Measurements from ENCODE around the gene XXYLT1.

Gene XXYLT1

GRCh38 chr3:195182470-195182795, 88.5 kb downstream of the XXYLT1 start:
- no peaks in the 10 kb centered on the region for H3K36me3 Mint-ChIP-seq
- DNase-seq (ENCODE audit: low spot score in 2 of 2) (no peak), ATAC-seq (peak; percentile 48)
- H3K4me1 Mint-ChIP-seq: peaks cover 47% of the 10 kb centered on the region
- H3K4me3 Mint-ChIP-seq: no peak overlapping the region
- H3K27ac Mint-ChIP-seq: no peak overlapping the region
- H3K9me3 Mint-ChIP-seq: no peaks in the 10 kb centered on the region

- H3K36me3 Mint-ChIP-seq: no peaks in the 10 kb centered on the region
- H3K27ac Mint-ChIP-seq: no peak overlapping the region
- H3K9me3 Mint-ChIP-seq: no peaks in the 10 kb centered on the region
- ATAC-seq: peak; percentile 57
- no peak for DNase-seq (ENCODE audit: low spot score in 2 of 2)
- H3K4me3 Mint-ChIP-seq: no peak overlapping the region
- peaks cover 47% of the 10 kb centered on the region for H3K4me1 Mint-ChIP-seq
These were observed 89.1 kb downstream of the XXYLT1 start for GRCh38 chr3:195181741-195182469.

GRCh38 chr3:195181113-195181498, 89.9 kb downstream of the XXYLT1 start:
- H3K9me3 Mint-ChIP-seq: no peaks in the 10 kb centered on the region
- H3K36me3 Mint-ChIP-seq: no peaks in the 10 kb centered on the region
- no peak overlapping the region for H3K4me3 Mint-ChIP-seq
- no peak overlapping the region for H3K27ac Mint-ChIP-seq
- no peak for ATAC-seq
- no peak for DNase-seq (ENCODE audit: low spot score in 2 of 2)
- H3K4me1 Mint-ChIP-seq: peaks cover 39% of the 10 kb centered on the region

- Mint-ChIP-seq H3K4me3 (no peak overlapping the region), H3K9me3 (no peaks in the 10 kb centered on the region)
These were observed 90.4 kb downstream of the XXYLT1 start for GRCh38 chr3:195180490-195181112.

GRCh38 chr3:195179776-195180489, 91.0 kb downstream of the XXYLT1 start:
- no peak overlapping the region for H3K27ac Mint-ChIP-seq
- DNase-seq (ENCODE audit: low spot score in 2 of 2): no peak
- H3K4me1 Mint-ChIP-seq: peaks cover 28% of the 10 kb centered on the region
- H3K4me3 Mint-ChIP-seq: no peak overlapping the region
- no peak for ATAC-seq
- no peaks in the 10 kb centered on the region for H3K36me3 Mint-ChIP-seq
- H3K9me3 Mint-ChIP-seq: no peaks in the 10 kb centered on the region

More at GRCh38 chr3:195180490-195181112, 90.4 kb downstream of the XXYLT1 start:
- peaks cover 34% of the 10 kb centered on the region for H3K4me1 Mint-ChIP-seq
- ATAC-seq (no peak), DNase-seq (ENCODE audit: low spot score in 2 of 2) (no peak)
- no peak overlapping the region for H3K27ac Mint-ChIP-seq
- no peaks in the 10 kb centered on the region for H3K36me3 Mint-ChIP-seq

GRCh38 chr3:195178124-195178910, 92.6 kb downstream of the XXYLT1 start:
- Mint-ChIP-seq H3K27ac (no peak overlapping the region), H3K4me3 (no peak overlapping the region), H3K36me3 (no peaks in the 10 kb centered on the region), H3K4me1 (peaks cover 12% of the 10 kb centered on the region), H3K9me3 (no peaks in the 10 kb centered on the region)
- no peak for DNase-seq (ENCODE audit: low spot score in 2 of 2)
- no peak for ATAC-seq

- Mint-ChIP-seq H3K4me1 (peaks cover 8% of the 10 kb centered on the region), H3K36me3 (no peaks in the 10 kb centered on the region), H3K9me3 (no peaks in the 10 kb centered on the region), H3K27ac (no peak overlapping the region), H3K4me3 (no peak overlapping the region)
- no peak for DNase-seq (ENCODE audit: low spot score in 2 of 2)
- no peak for ATAC-seq
These were observed 93.4 kb downstream of the XXYLT1 start for GRCh38 chr3:195177422-195178123.

- no peak for DNase-seq (ENCODE audit: low spot score in 2 of 2)
- Mint-ChIP-seq H3K4me1 (peaks cover 8% of the 10 kb centered on the region), H3K36me3 (no peaks in the 10 kb centered on the region), H3K4me3 (no peak overlapping the region), H3K9me3 (no peaks in the 10 kb centered on the region), H3K27ac (no peak overlapping the region)
- no peak for ATAC-seq
These were observed 94.2 kb downstream of the XXYLT1 start for GRCh38 chr3:195176776-195177175.

- DNase-seq (ENCODE audit: low spot score in 2 of 2) (no peak), ATAC-seq (no peak)
- no peaks in the 10 kb centered on the region for H3K9me3 Mint-ChIP-seq
- H3K4me1 Mint-ChIP-seq: peaks cover 8% of the 10 kb centered on the region
- H3K27ac Mint-ChIP-seq: no peak overlapping the region
- H3K4me3 Mint-ChIP-seq: no peak overlapping the region
- no peaks in the 10 kb centered on the region for H3K36me3 Mint-ChIP-seq
These were observed 95.3 kb downstream of the XXYLT1 start for GRCh38 chr3:195175476-195176337.

- Mint-ChIP-seq H3K4me1 (peaks cover 8% of the 10 kb centered on the region), H3K9me3 (no peaks in the 10 kb centered on the region), H3K27ac (peak overlapping the region; percentile 32), H3K4me3 (no peak overlapping the region), H3K36me3 (no peaks in the 10 kb centered on the region)
- DNase-seq (ENCODE audit: low spot score in 2 of 2) (no peak), ATAC-seq (no peak)
These were observed 95.9 kb downstream of the XXYLT1 start for GRCh38 chr3:195175076-195175475.

GRCh38 chr3:195173657-195174056, 97.3 kb downstream of the XXYLT1 start:
- H3K4me3 Mint-ChIP-seq: no peak overlapping the region
- DNase-seq (ENCODE audit: low spot score in 2 of 2) (no peak), ATAC-seq (no peak)

GRCh38 chr3:195172896-195173295, 98.1 kb downstream of the XXYLT1 start:
- no peaks in the 10 kb centered on the region for H3K9me3 Mint-ChIP-seq

More at GRCh38 chr3:195173657-195174056, 97.3 kb downstream of the XXYLT1 start:
- H3K9me3 Mint-ChIP-seq: no peaks in the 10 kb centered on the region
- no peak overlapping the region for H3K27ac Mint-ChIP-seq
- H3K4me1 Mint-ChIP-seq: peaks cover 8% of the 10 kb centered on the region
- no peaks in the 10 kb centered on the region for H3K36me3 Mint-ChIP-seq

GRCh38 chr3:195172039-195172684, 98.8 kb downstream of the XXYLT1 start:
- DNase-seq (ENCODE audit: low spot score in 2 of 2): no peak
- Mint-ChIP-seq H3K27ac (no peak overlapping the region), H3K4me3 (no peak overlapping the region), H3K36me3 (no peaks in the 10 kb centered on the region), H3K4me1 (no peaks in the 10 kb centered on the region), H3K9me3 (no peaks in the 10 kb centered on the region)
- no peak for ATAC-seq

More at GRCh38 chr3:195172896-195173295, 98.1 kb downstream of the XXYLT1 start:
- no peak for DNase-seq (ENCODE audit: low spot score in 2 of 2)
- H3K4me1 Mint-ChIP-seq: no peaks in the 10 kb centered on the region
- no peaks in the 10 kb centered on the region for H3K36me3 Mint-ChIP-seq
- no peak overlapping the region for H3K27ac Mint-ChIP-seq
- ATAC-seq: no peak
- no peak overlapping the region for H3K4me3 Mint-ChIP-seq
